GM10248 (cell line): ENCODE data around the gene MAML3.

Experiments
- CTCF ChIA-PET: fragments of 300-600 bp; sonication (Branson Sonifier 250); formaldehyde crosslinking; extraction: SDS; loops from one replicate; lab custom pipeline; 2021; ENCODE audit warnings: antibody characterized with exemption; lab: Yijun Ruan, JAX
- POLR2A ChIA-PET: fragments of 350-650 bp; sonication (Branson Sonifier 250); formaldehyde crosslinking; extraction: SDS; loops from one replicate; lab custom pipeline; 2020; ENCODE audit warnings: antibody characterized with exemption; lab: Yijun Ruan, JAX
- DNase-seq: peaks from one replicate; pipeline ENCODE4 v3.0.0; 2012; ENCODE audit errors: extremely low spot score
- TF ChIP-seq, protein P1 (sequence below): IDR thresholded peaks from 2 replicates; pipeline ENCODE4 v1.5.1; 2012; ENCODE audit warnings: mild to moderate bottlenecking, low read depth; ENCODE audit errors: extremely low read depth, missing control alignments, control extremely low read depth

Gene MAML3

DNA sequence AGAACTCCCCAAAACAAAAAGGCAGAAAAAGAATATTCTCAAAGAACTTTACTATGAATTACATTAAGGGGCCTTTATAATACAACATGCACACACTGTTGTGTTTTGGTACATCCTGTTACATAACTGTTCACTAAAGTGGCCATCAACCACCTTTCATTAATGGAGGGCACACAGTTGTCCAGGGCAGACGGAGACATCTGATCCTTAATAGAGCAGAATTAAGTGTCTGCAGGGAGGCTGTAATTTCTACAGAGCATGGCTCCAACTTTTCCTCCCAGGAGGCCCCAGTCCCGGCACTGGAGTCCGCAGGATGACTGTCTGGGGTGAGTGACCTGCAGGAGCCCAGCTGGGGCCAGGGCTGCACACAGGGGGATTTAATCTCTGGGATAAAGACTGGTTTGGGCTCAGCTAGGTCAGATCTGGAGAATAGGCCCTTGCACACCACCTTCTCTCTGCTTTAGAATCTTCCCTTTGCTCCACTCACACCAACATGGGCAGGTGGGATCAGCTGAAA is 233.4 kb downstream of the MAML3 start:
- no peak for DNase-seq
- CTCF ChIA-PET = no interaction called here
- TF ChIP-seq, protein P1, sequence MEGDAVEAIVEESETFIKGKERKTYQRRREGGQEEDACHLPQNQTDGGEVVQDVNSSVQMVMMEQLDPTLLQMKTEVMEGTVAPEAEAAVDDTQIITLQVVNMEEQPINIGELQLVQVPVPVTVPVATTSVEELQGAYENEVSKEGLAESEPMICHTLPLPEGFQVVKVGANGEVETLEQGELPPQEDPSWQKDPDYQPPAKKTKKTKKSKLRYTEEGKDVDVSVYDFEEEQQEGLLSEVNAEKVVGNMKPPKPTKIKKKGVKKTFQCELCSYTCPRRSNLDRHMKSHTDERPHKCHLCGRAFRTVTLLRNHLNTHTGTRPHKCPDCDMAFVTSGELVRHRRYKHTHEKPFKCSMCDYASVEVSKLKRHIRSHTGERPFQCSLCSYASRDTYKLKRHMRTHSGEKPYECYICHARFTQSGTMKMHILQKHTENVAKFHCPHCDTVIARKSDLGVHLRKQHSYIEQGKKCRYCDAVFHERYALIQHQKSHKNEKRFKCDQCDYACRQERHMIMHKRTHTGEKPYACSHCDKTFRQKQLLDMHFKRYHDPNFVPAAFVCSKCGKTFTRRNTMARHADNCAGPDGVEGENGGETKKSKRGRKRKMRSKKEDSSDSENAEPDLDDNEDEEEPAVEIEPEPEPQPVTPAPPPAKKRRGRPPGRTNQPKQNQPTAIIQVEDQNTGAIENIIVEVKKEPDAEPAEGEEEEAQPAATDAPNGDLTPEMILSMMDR = no peak
- POLR2A ChIA-PET = no interaction called here

DNA sequence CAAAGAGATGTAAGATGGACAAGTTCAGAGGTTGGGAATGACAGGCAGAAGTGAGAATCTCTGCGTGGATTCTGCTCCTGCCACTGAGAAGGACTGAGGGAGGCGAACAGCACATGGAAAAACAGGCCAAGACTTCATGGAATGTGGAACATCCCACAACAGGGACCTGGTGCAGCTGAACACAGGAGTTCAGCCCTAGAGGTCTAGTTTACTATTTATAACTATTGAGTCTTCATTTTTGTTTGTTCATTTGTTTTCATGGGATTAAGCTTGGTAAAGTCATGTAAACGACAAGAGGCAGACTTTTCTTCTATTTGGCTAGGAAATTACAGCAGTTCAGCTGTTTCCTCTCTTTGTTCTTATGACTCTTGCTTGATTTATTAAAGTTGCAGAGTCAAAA is 234.5 kb downstream of the MAML3 start:
- no peak for DNase-seq
- ChIA-PET CTCF (interaction anchor here (1.4 kb wide), 1 partner anchor 142 kb away, joined by 3 read pairs; no protein-coding TSS in a partner anchor), POLR2A (interaction anchor here (0.5 kb wide), 1 partner anchor 94 kb away, joined by 4 read pairs; no protein-coding TSS in a partner anchor)
- TF ChIP-seq, protein P1 = no peak

DNA sequence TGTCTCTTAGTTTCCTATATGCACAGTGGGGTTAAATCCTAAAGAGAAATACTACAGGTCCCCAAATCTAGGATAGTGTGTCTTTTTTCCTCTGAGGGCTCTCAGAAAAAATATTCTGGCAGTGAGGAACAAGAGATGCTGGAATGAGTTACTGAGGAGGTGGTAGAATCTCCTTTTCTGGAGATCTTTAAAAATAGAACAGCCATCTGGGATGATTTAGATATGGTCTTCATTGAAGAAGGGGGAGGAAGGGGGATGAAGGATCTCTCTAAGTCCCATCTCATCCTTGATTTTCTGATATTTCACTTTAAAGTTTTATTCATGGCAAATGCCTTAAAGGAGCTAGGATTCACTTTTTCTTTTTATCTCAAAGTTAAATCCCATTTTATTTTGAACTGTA is 235.0 kb downstream of the MAML3 start:
- ChIA-PET POLR2A (no interaction called here), CTCF (interaction anchor here (1.4 kb wide), 1 partner anchor 142 kb away, joined by 3 read pairs; no protein-coding TSS in a partner anchor)
- TF ChIP-seq, protein P1 = no peak
- DNase-seq = no peak

DNA sequence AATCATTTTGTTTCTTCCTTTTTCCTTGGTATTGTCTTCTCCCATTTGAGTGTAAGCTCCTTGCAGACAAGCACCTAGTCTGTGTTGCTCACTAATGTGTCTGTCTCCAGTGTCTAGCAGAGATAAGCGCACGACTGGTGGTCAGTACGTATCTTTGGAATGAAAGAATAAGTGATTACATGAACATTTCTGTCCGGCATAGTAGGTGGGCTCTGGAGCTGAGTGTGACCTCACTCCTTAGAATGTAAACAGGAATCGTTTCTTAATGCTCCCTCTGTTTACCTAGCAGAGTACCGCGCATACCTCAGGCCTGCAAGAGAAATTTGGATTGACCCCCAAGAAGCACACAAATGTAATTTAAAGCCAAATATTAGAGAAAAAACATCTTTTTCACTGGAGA is 235.4 kb downstream of the MAML3 start:
- POLR2A ChIA-PET = no interaction called here
- TF ChIP-seq, protein P1 = no peak
- DNase-seq = no peak

DNA sequence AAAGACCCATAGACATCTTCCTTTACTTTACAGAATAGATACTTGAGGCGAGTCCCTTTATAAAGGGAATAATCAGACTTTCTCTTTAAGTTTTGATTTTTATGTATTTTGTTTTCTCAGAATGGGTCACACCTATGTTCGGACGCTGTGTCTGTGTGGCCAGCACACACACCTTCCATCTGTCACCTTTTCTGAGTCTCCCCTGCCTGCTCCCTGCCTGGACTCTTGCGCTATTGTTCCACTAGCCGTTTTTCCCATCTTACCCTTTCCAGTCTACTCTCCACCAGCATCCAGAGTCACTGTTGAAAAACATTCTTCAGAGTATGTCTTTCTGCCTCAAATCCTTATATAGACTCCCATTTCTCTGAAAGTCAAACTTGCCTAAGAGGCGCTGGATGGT is 236.1 kb downstream of the MAML3 start:
- TF ChIP-seq, protein P1 = no peak
- ChIA-PET POLR2A (no interaction called here), CTCF (interaction anchor here (0.8 to 1.4 kb wide), 3 partner anchors 26 to 144 kb away, joined by 3 read pairs; no protein-coding TSS in a partner anchor)
- no peak for DNase-seq

More for the DNA sequence above, 235.4 kb downstream of the MAML3 start:
- CTCF ChIA-PET = interaction anchor here (1.4 kb wide), 1 partner anchor 143 kb away, joined by 3 read pairs; no protein-coding TSS in a partner anchor

DNA sequence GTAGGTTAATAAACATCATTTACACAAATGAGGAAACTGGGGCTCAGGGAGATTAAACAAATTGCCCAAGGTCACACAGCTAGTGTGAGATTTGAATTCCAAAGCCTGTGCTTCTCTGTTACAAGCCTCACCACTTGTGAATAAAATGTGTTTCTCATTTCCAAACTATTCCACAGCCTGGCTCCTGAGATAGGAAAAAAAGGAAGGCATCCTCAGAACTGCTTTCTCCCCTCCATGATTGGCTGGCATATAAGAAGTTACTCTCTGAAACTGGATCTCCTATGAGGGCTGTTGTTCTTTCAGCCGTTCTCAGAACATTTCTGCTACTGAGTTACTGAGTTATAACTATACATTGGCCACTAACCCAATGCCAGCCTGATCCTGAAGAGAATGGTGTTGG is 237.9 kb downstream of the MAML3 start:
- ChIA-PET POLR2A (no interaction called here), CTCF (no interaction called here)
- TF ChIP-seq, protein P1 = no peak
- no peak for DNase-seq
